ENCODE measurements around the gene UQCC3.
A peak's percentile ranks its signal among the peaks of the same experiment; 100 is the strongest.
"Not testable (repeated sequence)": the region's sequence is repeated elsewhere in the genome, so short reads cannot be mapped to it uniquely, and the experiment has no call there.

UQCC3 gene

DNA sequence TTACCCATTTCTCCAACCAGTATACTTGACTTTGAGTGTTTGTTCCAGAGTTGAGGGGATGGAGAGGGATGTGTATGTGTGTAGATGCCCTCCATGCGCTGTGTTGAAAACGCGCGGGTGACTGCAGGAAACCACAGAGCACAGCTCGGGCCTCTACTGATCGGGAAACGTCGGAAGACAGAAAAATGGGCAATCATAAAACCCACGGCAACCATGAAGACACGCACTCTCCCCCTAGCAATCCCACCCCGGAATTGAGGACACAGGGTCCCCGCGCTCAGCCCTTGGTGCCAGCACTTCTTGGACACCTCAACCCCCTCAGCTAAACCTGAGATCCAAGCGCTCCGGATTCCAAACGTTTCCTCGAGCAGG lies 251 bp upstream of the UQCC3 start:
- Histone ChIP-seq H4K20me1 (ENCODE audit: insufficient read depth, low read length) (peaks cover 8% of the 10 kb centered on the region), H3K9ac (ENCODE audit: low read depth, low read length) (peak overlapping the region; percentile 90), H3K9me3 (ENCODE audit: insufficient read depth, low read length, severe bottlenecking) (no peaks in the 10 kb centered on the region), H2AFZ (ENCODE audit: low read depth, low read length) (peak overlapping the region; percentile 81), H3K79me2 (ENCODE audit: insufficient read depth, low read length) (peaks cover 78% of the 10 kb centered on the region), H3K27ac (ENCODE audit: low read length) (peak overlapping the region; percentile 94), H3K36me3 (ENCODE audit: insufficient read depth, low read length) (peaks cover 47% of the 10 kb centered on the region), H3K4me3 (ENCODE audit: low read depth in 1 of 2, low read length in 2 of 2) (peak overlapping the region; percentile 77 to 91), H3K4me1 (ENCODE audit: insufficient read depth, low read length) (peaks cover 59% of the 10 kb centered on the region), H3K27me3 (ENCODE audit: insufficient read depth, low read length, poor library complexity) (no peaks in the 10 kb centered on the region), H3K4me2 (ENCODE audit: insufficient read depth, low read length) (peak overlapping the region; percentile 82)
- TF ChIP-seq CTCF (IDR thresholded peaks at IDR 0.05; ENCODE audit: borderline replicate concordance, extremely low read depth, low read length, poor library complexity, severe bottlenecking) = no peak
- TF ChIP-seq EZH2 (IDR thresholded peaks at IDR 0.05; ENCODE audit: borderline replicate concordance, low read depth, low read length, severe bottlenecking) = no peak
- ATAC-seq (ENCODE audit: insufficient read depth, low read depth) (peak; percentile 23), DNase-seq (no peak)

DNA sequence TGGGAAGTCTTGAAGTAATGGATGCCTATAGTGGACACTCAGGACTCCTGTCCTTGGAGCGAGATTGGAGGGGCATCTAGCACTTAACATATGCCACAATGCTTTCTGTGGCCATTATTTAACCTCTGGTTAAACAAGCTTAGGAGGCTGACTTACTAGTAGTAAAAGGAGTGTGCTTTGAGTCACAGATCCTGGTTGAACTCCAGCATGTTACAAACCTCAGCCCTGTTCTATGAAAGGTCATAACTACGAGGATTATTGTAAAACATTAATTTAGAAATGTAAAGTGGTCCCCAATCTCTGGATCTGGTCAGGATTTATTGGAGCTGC lies 1.7 kb downstream of the UQCC3 start:
- Histone ChIP-seq H3K4me1 (ENCODE audit: insufficient read depth, low read length) (peaks cover 60% of the 10 kb centered on the region), H3K27ac (ENCODE audit: low read length) (no peak overlapping the region), H3K9ac (ENCODE audit: low read depth, low read length) (0 out of 2 replicates have a peak overlapping the region, but pooled peaks have one; percentile 90), H3K9me3 (ENCODE audit: insufficient read depth, low read length, severe bottlenecking) (no peaks in the 10 kb centered on the region), H2AFZ (ENCODE audit: low read depth, low read length) (no peak overlapping the region), H3K27me3 (ENCODE audit: insufficient read depth, low read length, poor library complexity) (no peaks in the 10 kb centered on the region), H3K79me2 (ENCODE audit: insufficient read depth, low read length) (peaks cover 78% of the 10 kb centered on the region), H3K4me2 (ENCODE audit: insufficient read depth, low read length) (peak overlapping the region; percentile 82), H3K36me3 (ENCODE audit: insufficient read depth, low read length) (peaks cover 48% of the 10 kb centered on the region), H3K4me3 (ENCODE audit: low read depth in 1 of 2, low read length in 2 of 2) (peak overlapping the region in 1 of 2 experiments; percentile 91; a peak in 1 of 4 replicates), H4K20me1 (ENCODE audit: insufficient read depth, low read length) (peaks cover 4% of the 10 kb centered on the region; the same call in 1 of the 2 replicates)
- ATAC-seq (ENCODE audit: insufficient read depth, low read depth) = no peak
- TF ChIP-seq EZH2 (IDR thresholded peaks at IDR 0.05; ENCODE audit: borderline replicate concordance, low read depth, low read length, severe bottlenecking) = no peak
- no peak for TF ChIP-seq CTCF (IDR thresholded peaks at IDR 0.05; ENCODE audit: borderline replicate concordance, extremely low read depth, low read length, poor library complexity, severe bottlenecking)
- DNase-seq = no peak

- Histone ChIP-seq H3K36me3 (ENCODE audit: insufficient read depth, low read length) (peaks cover 41% of the 10 kb centered on the region), H3K4me1 (ENCODE audit: insufficient read depth, low read length) (peaks cover 60% of the 10 kb centered on the region), H3K79me2 (ENCODE audit: insufficient read depth, low read length) (peaks cover 77% of the 10 kb centered on the region)
- H3K27me3 ChIP-seq (ENCODE audit: insufficient read depth, low read length, poor library complexity); H3K9me3 ChIP-seq (ENCODE audit: insufficient read depth, low read length, severe bottlenecking); H4K20me1 ChIP-seq (ENCODE audit: insufficient read depth, low read length); H3K4me2 ChIP-seq (ENCODE audit: insufficient read depth, low read length); ATAC-seq (ENCODE audit: insufficient read depth, low read depth); H3K4me3 ChIP-seq (ENCODE audit: low read depth in 1 of 2, low read length in 2 of 2); H2AFZ ChIP-seq (ENCODE audit: low read depth, low read length); H3K9ac ChIP-seq (ENCODE audit: low read depth, low read length); DNase-seq; H3K27ac ChIP-seq (ENCODE audit: low read length): not testable (repeated sequence)
Measured at GRCh38 chr11:62675415-62675814, 3.9 kb downstream of the UQCC3 start.

DNA sequence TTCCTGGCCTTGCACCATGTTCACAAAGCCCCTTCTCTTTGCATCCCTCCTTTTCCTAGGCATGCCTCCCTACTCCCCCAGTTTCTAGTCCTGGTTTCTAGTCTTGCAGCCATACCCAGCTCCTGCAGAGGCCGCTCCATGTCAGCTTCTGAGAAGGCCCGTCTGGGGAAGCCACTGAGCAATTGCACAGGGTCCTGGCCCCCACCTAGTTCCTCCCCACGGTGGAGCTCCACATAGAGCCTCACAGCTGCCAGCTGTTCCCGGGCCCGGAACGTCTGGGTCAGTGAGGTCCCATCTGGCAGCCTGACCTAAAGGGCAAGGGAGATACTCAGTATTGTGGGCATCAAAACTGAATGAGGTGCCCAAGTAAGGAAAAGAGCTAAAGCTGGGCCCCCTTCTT lies 5.2 kb downstream of the UQCC3 start:
- Histone ChIP-seq H3K4me2 (ENCODE audit: insufficient read depth, low read length) (peak overlapping the region; percentile 98; the same call in 1 of the 2 replicates), H3K79me2 (ENCODE audit: insufficient read depth, low read length) (peaks cover 64% of the 10 kb centered on the region), H3K4me1 (ENCODE audit: insufficient read depth, low read length) (peaks cover 53% of the 10 kb centered on the region), H3K27me3 (ENCODE audit: insufficient read depth, low read length, poor library complexity) (no peaks in the 10 kb centered on the region), H3K9me3 (ENCODE audit: insufficient read depth, low read length, severe bottlenecking) (no peaks in the 10 kb centered on the region), H2AFZ (ENCODE audit: low read depth, low read length) (no peak overlapping the region), H4K20me1 (ENCODE audit: insufficient read depth, low read length) (peaks cover 6% of the 10 kb centered on the region; the same call in 1 of the 2 replicates), H3K36me3 (ENCODE audit: insufficient read depth, low read length) (peaks cover 41% of the 10 kb centered on the region), H3K4me3 (ENCODE audit: low read depth in 1 of 2, low read length in 2 of 2) (no peak overlapping the region), H3K27ac (ENCODE audit: low read length) (no peak overlapping the region), H3K9ac (ENCODE audit: low read depth, low read length) (no peak overlapping the region)
- no peak for ATAC-seq (ENCODE audit: insufficient read depth, low read depth)
- TF ChIP-seq EZH2 (IDR thresholded peaks at IDR 0.05; ENCODE audit: borderline replicate concordance, low read depth, low read length, severe bottlenecking) = no peak
- TF ChIP-seq CTCF (IDR thresholded peaks at IDR 0.05; ENCODE audit: borderline replicate concordance, extremely low read depth, low read length, poor library complexity, severe bottlenecking) = no peak
- no peak for DNase-seq

Data from DND-41 (cell line).